GM19324 (cell line): ENCODE results near the gene STARD7.
A peak's percentile ranks its signal among the peaks of the same experiment; 100 is the strongest.
"Not testable (repeated sequence)": the region's sequence is repeated elsewhere in the genome, so short reads cannot be mapped to it uniquely, and the experiment has no call there.

Experiments used
- ATAC-seq: cut with Tn5 transposase; IDR thresholded peaks from one replicate; pipeline ENCODE4 v1.9.1; 2021; ENCODE audit warnings: mild to moderate bottlenecking, moderate library complexity; ENCODE audit not compliant: unreplicated experiment, low FRiP score

STARD7 gene

DNA sequence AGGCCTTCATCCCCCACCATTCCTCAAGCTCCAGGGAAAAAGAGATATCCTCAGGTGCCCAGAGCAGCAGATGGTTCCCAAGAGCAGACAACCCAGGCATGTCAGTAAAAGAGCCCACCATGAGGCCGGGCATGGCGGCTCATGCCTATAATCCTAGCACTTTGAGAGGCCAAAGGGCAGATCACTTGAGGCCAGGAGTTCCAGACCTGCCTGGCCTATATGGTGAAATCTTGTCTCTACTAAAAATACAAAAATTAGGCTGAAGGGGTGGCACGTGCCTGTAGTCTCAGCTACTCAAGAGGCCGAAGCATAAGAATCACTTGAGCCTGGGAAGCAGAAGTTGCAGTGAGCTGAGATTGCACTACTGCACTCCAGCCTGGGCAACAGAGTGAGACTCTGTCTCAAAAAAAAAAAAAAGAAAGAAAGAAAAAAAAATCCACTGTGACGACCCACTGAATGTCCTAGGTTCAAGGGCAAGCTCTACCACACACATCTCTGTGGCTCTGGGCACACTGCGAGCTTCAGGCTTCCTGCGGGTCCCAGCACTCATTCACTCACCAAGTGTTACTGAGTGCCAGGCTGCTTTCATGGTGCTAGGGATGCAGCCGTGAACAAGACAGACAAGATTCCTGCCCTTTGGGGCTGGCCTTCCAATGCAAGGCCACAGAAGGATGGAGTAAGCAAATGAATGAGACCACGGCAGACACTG lies 56.9 kb downstream of the STARD7 start:
- ATAC-seq = no peak

DNA sequence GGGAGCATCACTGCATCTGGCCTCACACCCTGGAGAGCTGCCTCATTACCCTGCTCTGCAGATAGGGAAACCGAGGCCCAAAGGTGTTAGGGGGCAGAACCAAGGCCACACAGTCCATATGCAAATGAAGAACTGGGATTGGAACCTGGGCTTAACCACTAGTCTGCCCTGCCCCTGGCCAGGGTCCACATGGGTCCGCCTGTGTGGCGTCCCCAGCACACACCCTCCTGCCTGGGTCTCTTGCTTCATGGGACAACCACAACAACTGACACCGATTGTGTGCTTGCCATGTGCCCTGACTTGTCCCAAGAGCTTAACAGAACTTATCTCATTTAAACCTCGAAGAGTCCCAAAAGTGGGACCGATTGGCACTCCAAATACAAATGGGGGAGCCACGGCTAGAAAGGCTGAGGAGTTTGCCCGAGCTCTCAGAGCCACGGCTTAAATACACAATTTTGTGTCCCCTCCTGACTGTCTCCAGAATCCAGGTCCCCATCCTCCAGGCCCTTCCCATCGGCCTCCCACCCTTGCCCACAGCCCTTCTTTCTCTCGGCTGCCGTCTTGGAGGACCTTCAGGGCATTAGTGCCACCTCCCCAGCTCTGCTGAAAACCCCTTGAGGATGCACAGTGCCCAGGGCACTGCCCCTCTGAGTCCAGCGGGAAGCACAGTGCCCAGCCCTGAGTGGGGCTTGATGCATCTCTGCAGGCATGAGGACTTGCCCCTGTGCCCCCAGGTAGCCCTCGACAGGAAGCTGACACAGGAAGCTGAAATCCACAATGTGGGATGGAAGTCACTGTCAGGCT lies 57.6 kb downstream of the STARD7 start:
- no peak for ATAC-seq

DNA sequence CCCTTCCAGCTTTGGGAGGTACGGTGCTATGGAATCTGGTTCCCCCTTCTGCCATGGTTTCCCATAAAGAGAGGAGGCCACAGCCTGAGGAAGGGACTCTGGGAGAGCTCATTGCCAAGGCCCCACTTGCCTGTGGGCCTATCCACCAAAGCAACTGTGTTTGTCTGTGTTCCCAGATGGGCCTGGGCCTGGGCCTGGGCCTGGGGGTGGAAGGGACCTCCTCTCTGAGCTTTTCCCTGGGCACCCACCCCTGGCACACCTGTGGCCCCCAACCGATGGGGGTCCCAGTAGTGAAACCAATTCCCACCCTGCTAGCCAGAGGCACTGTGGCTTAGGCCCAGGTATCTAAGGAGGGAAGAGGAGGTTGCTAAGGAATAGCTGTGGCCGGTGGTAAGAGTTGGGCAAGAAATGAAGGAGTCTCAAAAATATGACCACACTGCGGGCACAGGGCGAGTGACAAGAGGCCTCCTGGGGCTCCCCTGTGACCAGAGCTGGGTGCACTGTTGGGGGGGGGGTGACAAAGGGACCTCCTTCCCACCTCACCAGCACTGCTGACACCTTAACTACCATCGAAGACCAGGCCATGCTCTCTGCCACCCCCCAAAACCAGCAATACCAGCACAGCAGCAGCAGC lies 58.5 kb downstream of the STARD7 start:
- no peak for ATAC-seq

DNA sequence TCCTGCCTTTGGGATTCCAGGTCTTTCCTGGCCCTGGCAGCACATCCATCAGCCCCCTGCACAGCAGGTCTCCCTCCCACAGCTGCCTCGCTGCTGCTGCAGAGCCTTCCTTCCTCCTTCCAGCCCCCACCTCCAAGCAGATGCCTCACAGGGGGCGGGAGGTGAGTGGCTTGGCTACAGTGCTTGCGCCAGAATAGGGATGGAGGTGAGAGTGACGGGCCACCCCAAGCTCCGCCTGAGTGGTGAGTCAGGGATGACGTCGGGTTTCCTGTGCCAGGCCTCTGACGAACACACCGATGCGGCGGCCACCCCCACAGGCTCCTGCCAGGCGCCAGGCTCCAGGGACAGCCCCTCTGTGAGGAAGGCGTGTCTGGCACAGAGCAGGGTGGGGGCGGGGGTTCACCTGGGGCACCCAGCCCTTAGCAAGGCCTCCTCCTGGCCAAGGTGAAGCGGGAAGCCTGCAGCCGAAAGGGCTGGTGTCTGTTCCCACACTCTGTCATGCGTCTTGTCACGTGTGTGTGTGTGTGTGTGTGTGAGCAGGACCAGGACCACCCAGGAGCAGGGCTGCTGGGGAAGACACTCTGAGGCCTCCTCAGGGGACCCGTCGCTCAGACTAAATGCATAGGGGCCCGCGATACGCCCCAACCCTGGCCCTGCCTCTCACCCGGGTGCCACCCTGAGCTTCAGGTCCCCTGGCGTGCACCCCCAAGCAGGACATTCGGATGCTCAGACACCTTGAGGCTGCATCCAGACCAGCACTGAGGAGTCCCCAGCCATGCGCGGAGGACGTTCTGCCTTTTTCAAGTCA lies 60.0 kb downstream of the STARD7 start:
- peak; percentile 35 for ATAC-seq

DNA sequence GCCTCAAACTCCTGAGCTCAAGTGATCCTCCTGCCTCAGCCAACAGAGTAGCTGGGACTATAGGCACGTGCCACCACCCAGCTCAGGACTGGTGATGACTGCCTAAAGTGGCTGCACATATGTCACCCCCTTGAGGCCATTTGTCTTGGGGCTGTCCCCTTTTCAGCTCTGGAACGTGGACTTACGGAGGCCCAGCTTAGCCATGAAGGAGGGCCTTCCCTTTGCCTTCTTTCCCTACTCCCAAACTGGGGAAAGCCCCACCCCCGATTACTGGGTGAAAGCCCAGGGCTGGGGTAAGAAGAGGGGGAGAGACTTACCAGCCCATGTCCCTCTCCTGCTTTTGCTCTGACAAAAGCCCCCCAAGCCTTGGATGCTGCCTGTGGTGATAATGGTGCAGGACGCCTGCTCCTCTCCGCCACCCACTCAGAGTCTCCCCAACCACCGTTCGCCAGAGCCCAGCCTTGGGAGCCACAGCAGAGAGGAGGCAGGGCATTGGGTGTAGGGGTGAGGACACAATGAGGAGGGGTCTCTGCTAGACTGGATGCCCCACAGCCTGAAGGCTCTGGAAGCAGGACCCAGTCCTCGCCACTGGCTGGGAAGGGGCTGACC lies 60.9 kb downstream of the STARD7 start:
- no peak for ATAC-seq

DNA sequence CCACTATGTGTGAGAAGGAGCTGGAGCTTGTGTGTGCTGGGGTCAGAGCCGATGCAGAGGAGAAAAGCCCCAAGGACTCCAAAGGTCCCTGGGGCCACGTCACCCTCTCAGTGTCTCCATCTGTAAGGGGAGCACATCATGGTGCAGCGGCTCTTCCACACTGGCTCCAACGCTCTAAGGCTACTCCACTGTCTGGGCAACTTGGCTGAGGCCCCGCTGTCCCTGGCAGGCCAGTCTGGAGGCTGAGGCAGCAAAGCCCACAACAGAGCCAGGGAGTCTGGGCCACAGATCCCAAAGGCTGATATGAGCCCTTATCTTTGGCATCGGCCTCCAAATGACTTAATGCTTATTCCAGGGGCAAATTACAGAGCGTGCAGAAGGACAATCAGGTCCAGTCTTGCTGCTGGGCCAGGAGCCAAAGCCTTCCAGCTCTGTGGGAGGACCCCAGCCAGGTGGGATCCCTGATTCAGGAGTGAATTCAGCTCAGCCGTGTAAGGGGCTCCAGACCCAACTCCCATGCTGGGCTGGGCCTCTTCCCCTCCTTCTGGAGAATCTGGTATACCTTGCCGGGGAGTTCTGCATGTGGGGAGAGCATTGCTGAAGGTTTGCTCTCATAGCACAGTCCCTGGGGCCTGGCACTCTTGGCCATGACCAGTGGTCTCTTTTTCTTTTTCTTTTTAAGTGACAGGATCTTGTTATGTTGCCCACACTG lies 61.6 kb downstream of the STARD7 start:
- no peak for ATAC-seq

DNA sequence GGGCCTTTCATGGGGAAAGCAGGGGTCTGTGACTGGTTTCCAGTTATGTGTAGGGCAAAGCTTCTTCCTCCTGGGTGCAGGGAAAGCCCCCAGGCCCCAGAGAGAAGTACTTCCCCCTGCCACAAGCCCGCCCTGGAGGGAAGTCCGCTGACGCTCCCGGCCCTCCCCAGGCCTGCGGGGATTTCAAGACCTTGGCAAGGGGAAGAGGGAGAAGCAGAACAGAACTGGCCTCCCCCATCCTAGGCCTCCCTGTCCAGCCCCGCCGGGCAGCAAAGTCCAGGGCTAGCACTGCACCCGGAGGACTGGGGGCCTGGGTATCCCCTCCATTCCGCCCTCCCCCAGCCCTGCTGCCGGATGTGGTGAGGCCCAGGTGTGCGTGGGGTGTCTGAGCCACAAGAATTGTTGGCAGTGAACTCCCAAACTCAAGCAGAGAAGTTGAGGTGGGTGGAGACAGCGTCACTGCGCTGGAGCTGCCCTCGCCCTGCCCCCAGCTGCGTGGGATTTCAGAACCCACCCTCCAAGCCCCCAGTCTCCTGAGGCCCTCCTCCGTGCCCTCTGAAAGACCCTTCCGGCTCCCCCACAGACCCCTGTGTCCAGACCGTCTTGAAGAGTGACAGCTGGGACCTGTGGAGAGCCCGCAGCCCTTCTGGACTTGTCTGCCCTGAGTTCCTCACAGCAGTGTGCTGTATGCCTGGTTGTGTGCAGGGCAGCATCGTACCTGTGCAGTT lies 62.3 kb downstream of the STARD7 start:
- peak; percentile 26 for ATAC-seq

DNA sequence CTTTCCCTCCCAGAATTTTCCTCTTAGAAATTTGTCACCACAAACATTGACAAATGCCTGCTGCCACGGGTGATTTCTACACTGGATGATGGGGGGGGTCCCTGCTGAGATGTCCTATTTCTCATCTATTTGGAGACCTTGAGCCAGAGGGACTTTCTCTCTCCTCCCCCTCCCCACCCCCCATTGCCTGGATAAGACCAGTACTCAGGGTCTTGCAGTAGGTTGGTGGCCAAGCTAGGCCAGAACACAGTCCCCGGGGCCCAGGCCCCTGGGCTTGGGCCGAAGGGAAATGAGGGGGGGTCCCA lies 62.8 kb downstream of the STARD7 start:
- no peak for ATAC-seq

DNA sequence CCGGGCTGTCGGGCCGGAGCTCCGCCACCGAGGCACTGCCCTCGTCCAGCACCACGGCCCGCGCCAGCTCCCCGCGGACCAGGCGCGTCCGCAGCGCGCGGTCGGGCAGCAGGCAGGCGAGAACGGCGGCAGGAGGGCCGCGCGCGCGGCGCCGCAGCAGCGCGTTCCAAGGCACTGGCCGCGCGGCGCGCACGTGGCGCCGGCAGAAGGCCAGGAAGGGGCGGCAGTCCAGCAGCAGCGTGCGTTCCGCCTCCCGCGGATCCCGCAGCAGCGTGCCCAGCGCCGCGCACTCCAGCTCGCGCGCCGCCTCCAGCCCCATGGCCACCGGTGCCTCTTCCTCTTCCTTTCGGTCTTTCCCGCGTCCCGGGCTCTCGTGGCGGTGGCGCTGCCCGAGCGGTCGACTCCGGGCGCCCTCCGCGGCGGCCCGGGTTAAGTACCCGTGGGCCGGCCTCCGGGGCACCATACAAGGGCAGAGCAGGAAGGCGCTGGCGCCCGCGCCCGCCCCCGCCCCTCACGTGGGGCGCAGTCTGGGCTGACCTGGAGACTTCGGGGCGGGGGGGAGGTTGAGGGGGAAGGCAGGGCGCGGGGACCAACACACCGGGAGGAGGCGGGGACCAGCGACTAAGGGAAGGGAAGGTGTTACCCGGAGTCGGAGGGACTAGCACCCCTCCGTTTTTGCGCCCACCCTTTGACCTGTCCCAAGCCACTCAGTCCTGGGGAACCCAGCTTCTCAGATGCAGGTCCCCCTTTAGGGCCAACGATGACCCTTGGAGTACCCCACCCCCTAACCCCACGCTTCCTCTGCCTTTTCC lies 63.4 kb downstream of the STARD7 start, which contains the start of gene DUSP2:
Gene DUSP2, minus strand, starts transcription at position 405 of the 812 bp plus-strand sequence. Its CDS starts 86 bp downstream, at position 319.
- peak; percentile 75 for ATAC-seq

DNA sequence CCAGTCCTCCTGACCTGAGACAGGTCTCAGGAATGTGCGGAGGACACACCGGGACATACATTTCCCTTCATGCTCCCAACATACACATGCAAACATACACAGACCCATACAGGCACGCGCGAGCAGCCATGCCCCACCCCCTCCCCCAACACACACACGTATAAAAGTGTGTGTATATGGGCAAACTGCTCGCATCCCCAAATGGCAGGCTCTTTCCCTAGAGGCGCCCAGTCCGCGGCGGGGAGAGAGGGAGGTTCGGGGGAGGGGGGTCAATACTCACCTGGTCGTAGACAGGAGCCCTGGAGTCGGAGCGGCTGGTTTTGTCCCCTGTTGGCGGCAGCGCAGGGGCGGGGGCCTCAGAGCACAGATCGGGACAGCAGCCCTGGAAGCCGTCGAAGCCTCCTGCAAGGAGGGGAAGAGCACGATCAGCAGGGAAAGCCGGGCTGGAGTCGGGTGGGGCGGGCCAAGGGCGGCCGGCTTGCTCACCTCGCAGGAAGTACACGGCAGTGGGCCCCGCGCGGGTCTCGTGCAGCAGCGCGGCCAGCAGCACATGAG lies 64.1 kb downstream of the STARD7 start:
- no peak for ATAC-seq

DNA sequence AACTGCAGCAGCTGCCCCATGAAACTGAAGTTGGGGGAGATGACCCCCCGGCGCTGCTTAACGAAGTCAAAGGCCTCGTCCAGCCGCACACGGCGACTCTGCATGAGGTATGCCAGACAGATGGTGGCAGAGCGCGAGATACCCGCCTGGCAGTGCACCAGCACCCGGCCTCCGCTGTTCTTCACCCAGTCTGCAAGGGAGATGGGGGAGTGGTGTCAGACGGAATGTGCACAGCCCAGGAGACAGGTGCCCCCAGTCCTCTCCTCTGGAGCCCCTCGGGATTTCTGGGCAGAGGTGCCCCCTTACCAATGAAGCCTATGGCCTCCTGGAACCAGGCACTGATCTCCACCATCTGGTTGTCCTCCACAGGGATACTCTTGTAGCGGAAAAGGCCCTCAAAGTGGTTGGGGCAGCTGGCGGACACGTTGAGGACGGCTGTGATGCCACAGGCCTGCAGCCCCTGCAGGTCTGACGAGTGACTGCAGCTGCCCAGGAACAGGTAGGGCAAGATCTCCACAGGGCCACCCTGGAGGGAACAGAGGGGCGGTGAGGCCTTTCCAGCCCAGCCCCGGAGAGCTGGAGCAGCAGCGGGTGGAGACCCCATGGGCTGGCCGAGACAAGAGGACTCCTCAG lies 64.7 kb downstream of the STARD7 start:
- no peak for ATAC-seq

DNA sequence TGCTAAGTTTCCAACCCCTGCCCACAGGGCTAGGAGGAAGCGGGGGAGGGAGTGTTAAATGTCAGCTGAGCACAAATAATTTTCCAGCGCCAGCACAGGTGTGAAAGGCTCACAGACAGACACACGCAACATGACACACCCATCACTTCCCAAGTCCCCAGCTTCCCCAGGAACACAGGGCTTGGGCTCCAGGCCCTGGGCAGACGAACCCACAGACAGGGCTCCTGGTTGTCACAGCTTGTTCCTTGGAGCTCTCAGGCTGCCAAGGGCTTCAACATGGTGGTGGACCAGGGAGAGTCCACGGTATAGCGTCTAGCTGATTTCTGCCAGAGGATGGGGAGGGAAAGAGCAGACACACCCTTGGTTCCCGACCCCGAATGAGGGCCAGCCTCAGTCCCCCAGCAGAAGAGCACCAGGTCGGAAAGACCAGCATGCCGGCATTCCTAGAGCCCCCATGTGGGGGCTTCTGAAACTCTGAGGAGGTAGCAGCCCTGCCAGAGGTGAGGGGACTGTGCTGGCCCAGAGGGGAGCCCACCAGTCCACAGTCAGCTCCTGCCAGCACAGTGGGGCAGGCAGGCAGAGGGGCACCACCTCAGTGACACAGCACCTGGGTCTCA lies 65.3 kb downstream of the STARD7 start:
- no peak for ATAC-seq

DNA sequence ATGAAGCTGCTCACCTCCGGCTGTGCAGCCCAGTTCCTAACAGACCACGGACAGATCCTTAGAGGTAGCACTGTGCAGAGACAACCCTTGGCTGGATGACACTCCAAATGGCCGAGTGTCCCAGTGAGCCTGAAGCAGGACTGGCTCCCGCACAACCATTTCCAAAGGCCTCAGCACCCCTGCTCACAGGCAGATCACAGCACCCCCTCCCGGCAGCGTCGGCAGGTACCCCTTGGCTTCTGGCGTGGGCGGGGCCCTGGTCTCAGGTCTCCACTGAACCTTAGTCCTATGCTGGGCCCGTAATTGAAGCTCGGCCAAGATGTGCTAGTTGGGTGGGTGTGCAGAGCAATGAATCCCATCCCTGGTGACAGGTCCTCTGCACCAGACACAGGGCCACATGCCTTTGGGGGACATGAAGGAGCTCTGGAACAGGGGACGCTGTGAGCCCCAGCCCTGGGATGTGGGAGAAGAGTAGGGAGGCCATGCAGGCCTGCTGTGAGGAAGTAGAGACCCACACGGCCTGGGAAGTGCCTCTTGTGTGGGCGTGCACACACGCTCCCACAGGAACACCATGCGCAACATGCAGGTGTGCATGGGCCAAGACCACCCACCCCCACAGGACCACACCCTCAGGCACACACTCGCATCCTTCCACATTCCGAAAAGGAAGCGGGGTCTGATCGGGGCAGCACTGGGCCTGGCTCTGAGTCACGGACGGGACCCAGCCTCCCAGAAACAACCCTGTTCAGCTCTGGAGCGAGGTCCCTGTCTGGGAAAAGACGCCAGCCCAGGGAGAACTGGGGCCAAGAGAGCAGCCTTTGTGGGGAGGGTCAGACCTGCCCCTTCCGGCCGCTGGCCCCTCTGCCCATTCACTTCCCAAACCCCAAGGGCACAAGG lies 66.2 kb downstream of the STARD7 start:
- ATAC-seq = no peak

DNA sequence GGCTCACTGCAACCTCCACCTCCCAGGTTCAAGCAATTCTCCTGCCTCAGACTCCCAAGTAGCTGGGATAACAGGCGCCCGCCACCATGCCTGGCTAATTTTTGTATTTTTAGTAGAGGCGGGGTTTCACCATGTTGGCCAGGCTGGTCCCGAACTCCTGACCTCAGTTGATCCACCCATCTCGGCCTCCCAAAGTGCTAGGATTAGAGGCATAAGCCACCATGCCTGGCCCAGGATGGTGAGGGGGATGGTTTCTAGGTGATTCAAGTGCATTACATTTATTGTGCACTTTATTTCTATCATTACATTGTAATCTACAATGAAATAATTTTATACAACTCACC lies 67.0 kb downstream of the STARD7 start:
- not testable (repeated sequence) for ATAC-seq

DNA sequence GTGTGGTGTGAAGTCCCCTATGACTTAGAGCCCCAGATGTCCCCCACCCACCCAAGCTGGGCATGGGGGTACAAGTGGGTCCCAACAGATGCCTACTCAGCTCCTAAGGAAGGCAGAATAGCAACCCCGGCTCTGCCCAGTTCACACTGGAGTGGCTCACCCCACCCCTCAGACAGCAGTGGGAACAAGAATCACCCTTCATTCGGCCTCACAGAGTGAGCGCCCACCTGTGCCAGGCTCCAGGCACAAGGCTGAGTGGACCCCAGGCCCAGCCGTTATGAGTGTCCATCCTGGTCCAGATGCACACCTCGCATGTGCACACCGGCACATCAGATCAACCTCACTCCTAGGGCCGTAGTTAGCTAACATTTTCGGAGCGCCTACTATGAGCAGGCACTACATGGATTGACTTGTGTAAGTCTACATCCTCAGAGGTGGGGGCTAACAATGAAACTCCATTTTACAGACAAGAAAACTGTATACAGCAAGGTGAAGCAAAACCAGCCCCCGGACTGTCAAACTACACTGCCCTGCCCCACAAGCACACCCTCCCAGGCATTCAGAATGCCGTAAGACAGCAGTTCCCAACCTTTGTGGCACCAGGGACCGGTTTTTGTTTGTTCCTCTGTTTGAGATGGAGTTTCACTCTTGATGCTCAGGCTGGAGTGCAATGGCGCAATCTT lies 67.5 kb downstream of the STARD7 start:
- ATAC-seq = no peak
